ENCODE data around the gene SEMA3F.

The SEMA3F gene

GRCh38 chr3:50130436-50130835 lies 24.7 kb upstream of the SEMA3F start:
- 100% methylated on average over 2 of the region's 2 CpGs for WGBS (ENCODE audit: insufficient coverage)
- CTCF ChIA-PET = interaction anchor here (1.9 to 13.2 kb wide), 3 partner anchors 10 to 65 kb away, joined by 4 to 108 read pairs (median 4); no protein-coding TSS in a partner anchor
- H3K9me3 ChIP-seq (ENCODE audit: control extremely low read depth in 1 of 5, control insufficient read depth in 4 of 5, insufficient read depth in 2 of 5, low read depth in 1 of 5, low read length in 4 of 5) = no peaks in the 10 kb centered on the region

GRCh38 chr3:50132421-50133282 lies 22.5 kb upstream of the SEMA3F start:
- POLR2A ChIA-PET = no interaction called here
- H3K4me3 ChIP-seq (ENCODE audit: control insufficient read depth in 1 of 7, extremely low read depth in 1 of 7, insufficient read depth in 4 of 7, low read depth in 2 of 7, low read length in 6 of 7) = no peak overlapping the region

More at GRCh38 chr3:50130436-50130835, 24.7 kb upstream of the SEMA3F start:
- H3K27me3 ChIP-seq (replicated peaks in 2 of 5; ENCODE audit: control insufficient read depth in 4 of 5, insufficient read depth in 5 of 5, low read length in 4 of 5) = no peaks in the 10 kb centered on the region
- POLR2A ChIA-PET = interaction anchor here (0.9 kb wide), 2 partner anchors 8 to 23 kb away, joined by 3 read pairs; no protein-coding TSS in a partner anchor
- no peak for DNase-seq
- H3K4me1 ChIP-seq (ENCODE audit: control extremely low read depth in 1 of 4, control insufficient read depth in 4 of 4, insufficient read depth in 4 of 4, low read length in 3 of 4) = no peaks in the 10 kb centered on the region
- H3K36me3 ChIP-seq (ENCODE audit: control insufficient read depth in 4 of 4, insufficient read depth in 4 of 4, low read length in 3 of 4) = no peaks in the 10 kb centered on the region
- H3K27ac ChIP-seq (ENCODE audit: insufficient read depth in 1 of 2, low read depth in 1 of 2, low read length in 2 of 2, poor library complexity in 1 of 2, severe bottlenecking in 2 of 2) = no peak overlapping the region
- H3K4me3 ChIP-seq (ENCODE audit: control insufficient read depth in 1 of 7, extremely low read depth in 1 of 7, insufficient read depth in 4 of 7, low read depth in 2 of 7, low read length in 6 of 7) = no peak overlapping the region

GRCh38 chr3:50133283-50133615 lies 21.9 kb upstream of the SEMA3F start:
- Histone ChIP-seq H3K4me1 (ENCODE audit: control extremely low read depth in 1 of 4, control insufficient read depth in 4 of 4, insufficient read depth in 4 of 4, low read length in 3 of 4) (peaks cover 0 to 10% (median 5%) of the 10 kb centered on the region in 4 experiments), H3K4me3 (ENCODE audit: control insufficient read depth in 1 of 7, extremely low read depth in 1 of 7, insufficient read depth in 4 of 7, low read depth in 2 of 7, low read length in 6 of 7) (no peak overlapping the region), H3K27ac (ENCODE audit: insufficient read depth in 1 of 2, low read depth in 1 of 2, low read length in 2 of 2, poor library complexity in 1 of 2, severe bottlenecking in 2 of 2) (no peak overlapping the region), H3K36me3 (ENCODE audit: control insufficient read depth in 4 of 4, insufficient read depth in 4 of 4, low read length in 3 of 4) (no peaks in the 10 kb centered on the region), H3K27me3 (replicated peaks in 2 of 5; ENCODE audit: control insufficient read depth in 4 of 5, insufficient read depth in 5 of 5, low read length in 4 of 5) (peaks cover 0 to 2% (median 0%) of the 10 kb centered on the region in 5 experiments), H3K9me3 (ENCODE audit: control extremely low read depth in 1 of 5, control insufficient read depth in 4 of 5, insufficient read depth in 2 of 5, low read depth in 1 of 5, low read length in 4 of 5) (no peaks in the 10 kb centered on the region)
- ChIA-PET CTCF (interaction anchor here (1.5 to 13.2 kb wide), 3 partner anchors 13 to 62 kb away, joined by 3 to 108 read pairs (median 4); no protein-coding TSS in a partner anchor), POLR2A (no interaction called here)
- WGBS (ENCODE audit: insufficient coverage) = 97% methylated on average over 4 of the region's 4 CpGs
- DNase-seq = no peak

More at GRCh38 chr3:50132421-50133282, 22.5 kb upstream of the SEMA3F start:
- Histone ChIP-seq H3K27me3 (replicated peaks in 2 of 5; ENCODE audit: control insufficient read depth in 4 of 5, insufficient read depth in 5 of 5, low read length in 4 of 5) (peaks cover 0 to 2% (median 0%) of the 10 kb centered on the region in 5 experiments), H3K4me1 (ENCODE audit: control extremely low read depth in 1 of 4, control insufficient read depth in 4 of 4, insufficient read depth in 4 of 4, low read length in 3 of 4) (peaks cover 0 to 4% (median 0%) of the 10 kb centered on the region in 4 experiments), H3K36me3 (ENCODE audit: control insufficient read depth in 4 of 4, insufficient read depth in 4 of 4, low read length in 3 of 4) (no peaks in the 10 kb centered on the region), H3K27ac (ENCODE audit: insufficient read depth in 1 of 2, low read depth in 1 of 2, low read length in 2 of 2, poor library complexity in 1 of 2, severe bottlenecking in 2 of 2) (no peak overlapping the region), H3K9me3 (ENCODE audit: control extremely low read depth in 1 of 5, control insufficient read depth in 4 of 5, insufficient read depth in 2 of 5, low read depth in 1 of 5, low read length in 4 of 5) (no peaks in the 10 kb centered on the region)
- CTCF ChIA-PET = interaction anchor here (1.2 to 13.2 kb wide), 4 partner anchors 12 to 62 kb away, joined by 3 to 108 read pairs (median 4); no protein-coding TSS in a partner anchor
- WGBS (ENCODE audit: insufficient coverage) = 95% methylated on average over 4 of the region's 6 CpGs
- DNase-seq = no peak

- Histone ChIP-seq H3K27me3 (replicated peaks in 2 of 5; ENCODE audit: control insufficient read depth in 4 of 5, insufficient read depth in 5 of 5, low read length in 4 of 5) (peaks cover 0 to 2% (median 0%) of the 10 kb centered on the region in 5 experiments), H3K9me3 (ENCODE audit: control extremely low read depth in 1 of 5, control insufficient read depth in 4 of 5, insufficient read depth in 2 of 5, low read depth in 1 of 5, low read length in 4 of 5) (no peaks in the 10 kb centered on the region), H3K27ac (ENCODE audit: insufficient read depth in 1 of 2, low read depth in 1 of 2, low read length in 2 of 2, poor library complexity in 1 of 2, severe bottlenecking in 2 of 2) (no peak overlapping the region), H3K36me3 (ENCODE audit: control insufficient read depth in 4 of 4, insufficient read depth in 4 of 4, low read length in 3 of 4) (no peaks in the 10 kb centered on the region), H3K4me3 (ENCODE audit: control insufficient read depth in 1 of 7, extremely low read depth in 1 of 7, insufficient read depth in 4 of 7, low read depth in 2 of 7, low read length in 6 of 7) (no peak overlapping the region), H3K4me1 (ENCODE audit: control extremely low read depth in 1 of 4, control insufficient read depth in 4 of 4, insufficient read depth in 4 of 4, low read length in 3 of 4) (peaks cover 0 to 21% (median 16%) of the 10 kb centered on the region in 4 experiments)
- 14% methylated on average over 1 of the region's 2 CpGs for WGBS (ENCODE audit: insufficient coverage)
- ChIA-PET CTCF (interaction anchor here (1.2 to 13.2 kb wide), 4 partner anchors 14 to 57 kb away, joined by 3 to 108 read pairs (median 6); partner anchors contain the start of gene GNAT1), POLR2A (no interaction called here)
- DNase-seq = no peak
Observed at GRCh38 chr3:50134367-50134766, 20.8 kb upstream of the SEMA3F start.

- H3K36me3 ChIP-seq (ENCODE audit: control insufficient read depth in 4 of 4, insufficient read depth in 4 of 4, low read length in 3 of 4) = no peaks in the 10 kb centered on the region
- no peak for DNase-seq
- no peak overlapping the region for H3K27ac ChIP-seq (ENCODE audit: insufficient read depth in 1 of 2, low read depth in 1 of 2, low read length in 2 of 2, poor library complexity in 1 of 2, severe bottlenecking in 2 of 2)
- CTCF ChIA-PET = interaction anchor here (0.8 to 13.2 kb wide), 8 partner anchors 9 to 89 kb away, joined by 3 to 108 read pairs (median 4); no protein-coding TSS in a partner anchor
- WGBS (ENCODE audit: insufficient coverage) = 93% methylated on average over 5 of the region's 5 CpGs
- POLR2A ChIA-PET = no interaction called here
- no peaks in the 10 kb centered on the region for H3K9me3 ChIP-seq (ENCODE audit: control extremely low read depth in 1 of 5, control insufficient read depth in 4 of 5, insufficient read depth in 2 of 5, low read depth in 1 of 5, low read length in 4 of 5)
- no peak overlapping the region for H3K4me3 ChIP-seq (ENCODE audit: control insufficient read depth in 1 of 7, extremely low read depth in 1 of 7, insufficient read depth in 4 of 7, low read depth in 2 of 7, low read length in 6 of 7)
- peaks cover 0 to 2% (median 0%) of the 10 kb centered on the region in 5 experiments for H3K27me3 ChIP-seq (replicated peaks in 2 of 5; ENCODE audit: control insufficient read depth in 4 of 5, insufficient read depth in 5 of 5, low read length in 4 of 5)
- H3K4me1 ChIP-seq (ENCODE audit: control extremely low read depth in 1 of 4, control insufficient read depth in 4 of 4, insufficient read depth in 4 of 4, low read length in 3 of 4) = peaks cover 0 to 29% (median 20%) of the 10 kb centered on the region in 4 experiments
Observed at GRCh38 chr3:50135964-50136363, 19.2 kb upstream of the SEMA3F start.

GRCh38 chr3:50136714-50137405 lies 18.3 kb upstream of the SEMA3F start:
- Histone ChIP-seq H3K4me1 (ENCODE audit: control extremely low read depth in 1 of 4, control insufficient read depth in 4 of 4, insufficient read depth in 4 of 4, low read length in 3 of 4) (peaks cover 0 to 29% (median 20%) of the 10 kb centered on the region in 4 experiments), H3K27ac (ENCODE audit: insufficient read depth in 1 of 2, low read depth in 1 of 2, low read length in 2 of 2, poor library complexity in 1 of 2, severe bottlenecking in 2 of 2) (no peak overlapping the region), H3K36me3 (ENCODE audit: control insufficient read depth in 4 of 4, insufficient read depth in 4 of 4, low read length in 3 of 4) (no peaks in the 10 kb centered on the region), H3K9me3 (ENCODE audit: control extremely low read depth in 1 of 5, control insufficient read depth in 4 of 5, insufficient read depth in 2 of 5, low read depth in 1 of 5, low read length in 4 of 5) (no peaks in the 10 kb centered on the region), H3K4me3 (ENCODE audit: control insufficient read depth in 1 of 7, extremely low read depth in 1 of 7, insufficient read depth in 4 of 7, low read depth in 2 of 7, low read length in 6 of 7) (no peak overlapping the region), H3K27me3 (replicated peaks in 2 of 5; ENCODE audit: control insufficient read depth in 4 of 5, insufficient read depth in 5 of 5, low read length in 4 of 5) (peaks cover 0 to 2% (median 0%) of the 10 kb centered on the region in 5 experiments)
- 78% methylated on average over 4 of the region's 6 CpGs for WGBS (ENCODE audit: insufficient coverage)
- ChIA-PET POLR2A (no interaction called here), CTCF (interaction anchor here (0.8 to 13.2 kb wide), 11 partner anchors 10 to 88 kb away, joined by 3 to 108 read pairs (median 4); no protein-coding TSS in a partner anchor)
- no peak for DNase-seq

Measured in common myeloid progenitor, CD34-positive (primary cell).